Liver (tissue), 3 donors: ENCODE measurements around the gene EFNA2.

Experiments
- CTCF ChIP-seq: fragments of 150-350 bp; IDR thresholded peaks from 2 replicates; pipeline ENCODE4 v1.5.1; 2017; ENCODE audit warnings: improper control_type of control experiment, low read depth, low read length; ENCODE audit not compliant: missing input control
- FOXA1 ChIP-seq: IDR thresholded peaks from 2 replicates; pipeline ENCODE4 v1.6.1; 2016; ENCODE audit warnings: antibody characterized with exemption
- MAX ChIP-seq: IDR thresholded peaks from 2 replicates; pipeline ENCODE4 v1.6.1; 2016; ENCODE audit warnings: antibody characterized with exemption
- RAD21 ChIP-seq, 2 donors: IDR thresholded peaks; 2 replicates each; pipeline ENCODE4 v1.6.1; 2016; ENCODE audit warnings: antibody characterized with exemption in 2 of 2, mild to moderate bottlenecking in 2 of 2
- TF ChIP-seq, protein P1 (sequence below): IDR thresholded peaks from 2 replicates; pipeline ENCODE4 v1.6.1; 2016; ENCODE audit warnings: antibody characterized with exemption
- donor health status: healthy.
- donor health status: healthy.

- TF ChIP-seq CTCF (no peak), MAX (no peak), RAD21 (IDR thresholded peaks at IDR 0.05) (no peak), FOXA1 (no peak)
- TF ChIP-seq, protein P1, sequence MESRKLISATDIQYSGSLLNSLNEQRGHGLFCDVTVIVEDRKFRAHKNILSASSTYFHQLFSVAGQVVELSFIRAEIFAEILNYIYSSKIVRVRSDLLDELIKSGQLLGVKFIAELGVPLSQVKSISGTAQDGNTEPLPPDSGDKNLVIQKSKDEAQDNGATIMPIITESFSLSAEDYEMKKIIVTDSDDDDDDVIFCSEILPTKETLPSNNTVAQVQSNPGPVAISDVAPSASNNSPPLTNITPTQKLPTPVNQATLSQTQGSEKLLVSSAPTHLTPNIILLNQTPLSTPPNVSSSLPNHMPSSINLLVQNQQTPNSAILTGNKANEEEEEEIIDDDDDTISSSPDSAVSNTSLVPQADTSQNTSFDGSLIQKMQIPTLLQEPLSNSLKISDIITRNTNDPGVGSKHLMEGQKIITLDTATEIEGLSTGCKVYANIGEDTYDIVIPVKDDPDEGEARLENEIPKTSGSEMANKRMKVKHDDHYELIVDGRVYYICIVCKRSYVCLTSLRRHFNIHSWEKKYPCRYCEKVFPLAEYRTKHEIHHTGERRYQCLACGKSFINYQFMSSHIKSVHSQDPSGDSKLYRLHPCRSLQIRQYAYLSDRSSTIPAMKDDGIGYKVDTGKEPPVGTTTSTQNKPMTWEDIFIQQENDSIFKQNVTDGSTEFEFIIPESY, result no peak
Measured at GRCh38 chr19:1280636-1281568, 4.8 kb upstream of the EFNA2 start.
